Measurements from ENCODE around the gene PPP6R3.

PPP6R3 gene

GRCh38 chr11:68495220-68495729 is 34.7 kb downstream of the PPP6R3 start:
- no peak overlapping the region for H3K27ac ChIP-seq (ENCODE audit: low read depth in 2 of 2, low read length in 2 of 2)
- H3K4me3 ChIP-seq (ENCODE audit: low read length in 2 of 2) = no peak overlapping the region
- no peak overlapping the region for H3K9ac ChIP-seq (ENCODE audit: low read depth in 1 of 2, low read length in 2 of 2)
- no peaks in the 10 kb centered on the region for H3K9me3 ChIP-seq (ENCODE audit: control insufficient read depth in 2 of 2, low read length in 2 of 2)
- H3K27me3 ChIP-seq (ENCODE audit: control insufficient read depth in 2 of 2, insufficient read depth in 2 of 2, low read length in 2 of 2) = no peaks in the 10 kb centered on the region
- H3K36me3 ChIP-seq (ENCODE audit: control insufficient read depth in 2 of 2, insufficient read depth in 2 of 2, low read length in 2 of 2) = no peaks in the 10 kb centered on the region
- peaks cover 14 to 16% of the 10 kb centered on the region in 2 donors for H3K4me1 ChIP-seq (ENCODE audit: control insufficient read depth in 2 of 2, insufficient read depth in 2 of 2, low read length in 2 of 2)

GRCh38 chr11:68495872-68496271 is 35.3 kb downstream of the PPP6R3 start:
- Histone ChIP-seq H3K36me3 (ENCODE audit: control insufficient read depth in 2 of 2, insufficient read depth in 2 of 2, low read length in 2 of 2) (no peaks in the 10 kb centered on the region), H3K4me3 (ENCODE audit: low read length in 2 of 2) (no peak overlapping the region), H3K9me3 (ENCODE audit: control insufficient read depth in 2 of 2, low read length in 2 of 2) (no peaks in the 10 kb centered on the region), H3K27me3 (ENCODE audit: control insufficient read depth in 2 of 2, insufficient read depth in 2 of 2, low read length in 2 of 2) (no peaks in the 10 kb centered on the region), H3K27ac (ENCODE audit: low read depth in 2 of 2, low read length in 2 of 2) (no peak overlapping the region), H3K4me1 (ENCODE audit: control insufficient read depth in 2 of 2, insufficient read depth in 2 of 2, low read length in 2 of 2) (peaks cover 14 to 16% of the 10 kb centered on the region in 2 donors), H3K9ac (ENCODE audit: low read depth in 1 of 2, low read length in 2 of 2) (no peak overlapping the region)

GRCh38 chr11:68497761-68498160 is 37.2 kb downstream of the PPP6R3 start:
- Histone ChIP-seq H3K4me3 (ENCODE audit: low read length in 2 of 2) (no peak overlapping the region), H3K9me3 (ENCODE audit: control insufficient read depth in 2 of 2, low read length in 2 of 2) (no peaks in the 10 kb centered on the region), H3K27me3 (ENCODE audit: control insufficient read depth in 2 of 2, insufficient read depth in 2 of 2, low read length in 2 of 2) (no peaks in the 10 kb centered on the region), H3K9ac (ENCODE audit: low read depth in 1 of 2, low read length in 2 of 2) (no peak overlapping the region), H3K36me3 (ENCODE audit: control insufficient read depth in 2 of 2, insufficient read depth in 2 of 2, low read length in 2 of 2) (no peaks in the 10 kb centered on the region), H3K27ac (ENCODE audit: low read depth in 2 of 2, low read length in 2 of 2) (no peak overlapping the region), H3K4me1 (ENCODE audit: control insufficient read depth in 2 of 2, insufficient read depth in 2 of 2, low read length in 2 of 2) (peaks cover 14 to 16% of the 10 kb centered on the region in 2 donors)

- no peaks in the 10 kb centered on the region for H3K27me3 ChIP-seq (ENCODE audit: control insufficient read depth in 2 of 2, insufficient read depth in 2 of 2, low read length in 2 of 2)
- no peak overlapping the region for H3K27ac ChIP-seq (ENCODE audit: low read depth in 2 of 2, low read length in 2 of 2)
- no peaks in the 10 kb centered on the region for H3K9me3 ChIP-seq (ENCODE audit: control insufficient read depth in 2 of 2, low read length in 2 of 2)
- H3K36me3 ChIP-seq (ENCODE audit: control insufficient read depth in 2 of 2, insufficient read depth in 2 of 2, low read length in 2 of 2) = no peaks in the 10 kb centered on the region
- no peak overlapping the region for H3K9ac ChIP-seq (ENCODE audit: low read depth in 1 of 2, low read length in 2 of 2)
- H3K4me1 ChIP-seq (ENCODE audit: control insufficient read depth in 2 of 2, insufficient read depth in 2 of 2, low read length in 2 of 2) = peaks cover 14 to 18% of the 10 kb centered on the region in 2 donors
- H3K4me3 ChIP-seq (ENCODE audit: low read length in 2 of 2) = no peak overlapping the region
Measured at GRCh38 chr11:68498321-68498720, 37.8 kb downstream of the PPP6R3 start.

GRCh38 chr11:68498903-68499883 is 38.6 kb downstream of the PPP6R3 start:
- H3K27ac ChIP-seq (ENCODE audit: low read depth in 2 of 2, low read length in 2 of 2) = no peak overlapping the region
- no peaks in the 10 kb centered on the region for H3K36me3 ChIP-seq (ENCODE audit: control insufficient read depth in 2 of 2, insufficient read depth in 2 of 2, low read length in 2 of 2)
- H3K9ac ChIP-seq (ENCODE audit: low read depth in 1 of 2, low read length in 2 of 2) = no peak overlapping the region
- peaks cover 14 to 21% of the 10 kb centered on the region in 2 donors for H3K4me1 ChIP-seq (ENCODE audit: control insufficient read depth in 2 of 2, insufficient read depth in 2 of 2, low read length in 2 of 2)
- no peaks in the 10 kb centered on the region for H3K27me3 ChIP-seq (ENCODE audit: control insufficient read depth in 2 of 2, insufficient read depth in 2 of 2, low read length in 2 of 2)
- H3K9me3 ChIP-seq (ENCODE audit: control insufficient read depth in 2 of 2, low read length in 2 of 2) = no peaks in the 10 kb centered on the region
- no peak overlapping the region for H3K4me3 ChIP-seq (ENCODE audit: low read length in 2 of 2)

- peaks cover 14 to 21% of the 10 kb centered on the region in 2 donors for H3K4me1 ChIP-seq (ENCODE audit: control insufficient read depth in 2 of 2, insufficient read depth in 2 of 2, low read length in 2 of 2)
- no peak overlapping the region for H3K4me3 ChIP-seq (ENCODE audit: low read length in 2 of 2)
- H3K27me3 ChIP-seq (ENCODE audit: control insufficient read depth in 2 of 2, insufficient read depth in 2 of 2, low read length in 2 of 2) = no peaks in the 10 kb centered on the region
- H3K36me3 ChIP-seq (ENCODE audit: control insufficient read depth in 2 of 2, insufficient read depth in 2 of 2, low read length in 2 of 2) = no peaks in the 10 kb centered on the region
- no peak overlapping the region for H3K27ac ChIP-seq (ENCODE audit: low read depth in 2 of 2, low read length in 2 of 2)
- no peaks in the 10 kb centered on the region for H3K9me3 ChIP-seq (ENCODE audit: control insufficient read depth in 2 of 2, low read length in 2 of 2)
- H3K9ac ChIP-seq (ENCODE audit: low read depth in 1 of 2, low read length in 2 of 2) = no peak overlapping the region
Measured at GRCh38 chr11:68500206-68500605, 39.7 kb downstream of the PPP6R3 start.

- no peak overlapping the region for H3K4me3 ChIP-seq (ENCODE audit: low read length in 2 of 2)
- H3K27me3 ChIP-seq (ENCODE audit: control insufficient read depth in 2 of 2, insufficient read depth in 2 of 2, low read length in 2 of 2) = no peaks in the 10 kb centered on the region
- H3K9ac ChIP-seq (ENCODE audit: low read depth in 1 of 2, low read length in 2 of 2) = no peak overlapping the region
- H3K4me1 ChIP-seq (ENCODE audit: control insufficient read depth in 2 of 2, insufficient read depth in 2 of 2, low read length in 2 of 2) = peaks cover 14 to 21% of the 10 kb centered on the region in 2 donors
- no peaks in the 10 kb centered on the region for H3K9me3 ChIP-seq (ENCODE audit: control insufficient read depth in 2 of 2, low read length in 2 of 2)
- H3K27ac ChIP-seq (ENCODE audit: low read depth in 2 of 2, low read length in 2 of 2) = no peak overlapping the region
- no peaks in the 10 kb centered on the region for H3K36me3 ChIP-seq (ENCODE audit: control insufficient read depth in 2 of 2, insufficient read depth in 2 of 2, low read length in 2 of 2)
Measured at GRCh38 chr11:68501813-68502212, 41.3 kb downstream of the PPP6R3 start.

GRCh38 chr11:68503251-68503687 is 42.7 kb downstream of the PPP6R3 start:
- Histone ChIP-seq H3K27ac (ENCODE audit: low read depth in 2 of 2, low read length in 2 of 2) (no peak overlapping the region), H3K9ac (ENCODE audit: low read depth in 1 of 2, low read length in 2 of 2) (no peak overlapping the region), H3K4me3 (ENCODE audit: low read length in 2 of 2) (no peak overlapping the region), H3K4me1 (ENCODE audit: control insufficient read depth in 2 of 2, insufficient read depth in 2 of 2, low read length in 2 of 2) (peaks cover 13 to 17% of the 10 kb centered on the region in 2 donors), H3K36me3 (ENCODE audit: control insufficient read depth in 2 of 2, insufficient read depth in 2 of 2, low read length in 2 of 2) (no peaks in the 10 kb centered on the region), H3K9me3 (ENCODE audit: control insufficient read depth in 2 of 2, low read length in 2 of 2) (no peaks in the 10 kb centered on the region), H3K27me3 (ENCODE audit: control insufficient read depth in 2 of 2, insufficient read depth in 2 of 2, low read length in 2 of 2) (no peaks in the 10 kb centered on the region)

GRCh38 chr11:68503792-68504191 is 43.2 kb downstream of the PPP6R3 start:
- Histone ChIP-seq H3K9me3 (ENCODE audit: control insufficient read depth in 2 of 2, low read length in 2 of 2) (no peaks in the 10 kb centered on the region), H3K9ac (ENCODE audit: low read depth in 1 of 2, low read length in 2 of 2) (no peak overlapping the region), H3K4me3 (ENCODE audit: low read length in 2 of 2) (no peak overlapping the region), H3K4me1 (ENCODE audit: control insufficient read depth in 2 of 2, insufficient read depth in 2 of 2, low read length in 2 of 2) (peaks cover 8 to 12% of the 10 kb centered on the region in 2 donors), H3K27me3 (ENCODE audit: control insufficient read depth in 2 of 2, insufficient read depth in 2 of 2, low read length in 2 of 2) (no peaks in the 10 kb centered on the region), H3K27ac (ENCODE audit: low read depth in 2 of 2, low read length in 2 of 2) (no peak overlapping the region), H3K36me3 (ENCODE audit: control insufficient read depth in 2 of 2, insufficient read depth in 2 of 2, low read length in 2 of 2) (no peaks in the 10 kb centered on the region)

- Histone ChIP-seq H3K27me3 (ENCODE audit: control insufficient read depth in 2 of 2, insufficient read depth in 2 of 2, low read length in 2 of 2) (no peaks in the 10 kb centered on the region), H3K4me3 (ENCODE audit: low read length in 2 of 2) (no peak overlapping the region), H3K36me3 (ENCODE audit: control insufficient read depth in 2 of 2, insufficient read depth in 2 of 2, low read length in 2 of 2) (peaks cover 0 to 2% of the 10 kb centered on the region in 2 donors), H3K9ac (ENCODE audit: low read depth in 1 of 2, low read length in 2 of 2) (no peak overlapping the region), H3K4me1 (ENCODE audit: control insufficient read depth in 2 of 2, insufficient read depth in 2 of 2, low read length in 2 of 2) (peaks cover under 1 to 5% of the 10 kb centered on the region in 2 donors), H3K27ac (ENCODE audit: low read depth in 2 of 2, low read length in 2 of 2) (no peak overlapping the region), H3K9me3 (ENCODE audit: control insufficient read depth in 2 of 2, low read length in 2 of 2) (no peaks in the 10 kb centered on the region)
Measured at GRCh38 chr11:68504432-68505066, 44.0 kb downstream of the PPP6R3 start.
